MCF 10A (cell line): ENCODE results near the gene CLIP4. TPM values are rescaled to one million over a fixed set of nuclear protein-coding genes. Genes with fewer than 3 reads are reported as not detected.
A peak's percentile ranks its signal among the peaks of the same experiment; 100 is the strongest.

Experiments used
- BruUV-seq: library from RNA; stranded (reverse); fragments of 400-500 nt; replicated peaks from 2 replicates; lab custom pipeline; 2021; lab: Mats Ljungman, UMichigan
- CTCF ChIA-PET: fragments of 300-600 bp; sonication (Branson Sonifier 250); formaldehyde crosslinking; extraction: SDS; loops from one replicate; lab custom pipeline; 2021; ENCODE audit warnings: antibody characterized with exemption, inconsistent platforms; lab: Yijun Ruan, JAX
- POLR2A ChIA-PET: fragments of 300-600, 350-650 bp; sonication (Branson Sonifier 250); formaldehyde crosslinking; extraction: SDS; loops from one replicate; lab custom pipeline; 2020; ENCODE audit warnings: antibody characterized with exemption, inconsistent platforms; lab: Yijun Ruan, JAX
- DNase-seq: peaks from one replicate; pipeline ENCODE4 v3.0.0-alpha.2; 2018; ENCODE audit not compliant: unreplicated experiment
- H3K27ac Mint-ChIP-seq: one replicate; pipeline ENCODE4 v1.8.0; 2022; ENCODE audit warnings: mild to moderate bottlenecking, low read depth, mixed read lengths; ENCODE audit not compliant: unreplicated experiment
- H3K27me3 Mint-ChIP-seq: one replicate; pipeline ENCODE4 v1.8.0; 2022; ENCODE audit warnings: mixed read lengths; ENCODE audit not compliant: insufficient read depth, unreplicated experiment
- H3K36me3 Mint-ChIP-seq: one replicate; pipeline ENCODE4 v1.8.0; 2022; ENCODE audit warnings: mild to moderate bottlenecking, moderate library complexity, mixed read lengths; ENCODE audit not compliant: insufficient read depth, unreplicated experiment
- H3K4me1 Mint-ChIP-seq: one replicate; pipeline ENCODE4 v1.8.0; 2022; ENCODE audit warnings: mixed read lengths; ENCODE audit not compliant: insufficient read depth, unreplicated experiment
- H3K4me3 Mint-ChIP-seq: one replicate; pipeline ENCODE4 v1.8.0; 2022; ENCODE audit warnings: mild to moderate bottlenecking, moderate library complexity, mixed read lengths; ENCODE audit not compliant: unreplicated experiment
- H3K9me3 Mint-ChIP-seq: one replicate; pipeline ENCODE4 v1.8.0; 2022; ENCODE audit warnings: mixed read lengths; ENCODE audit not compliant: unreplicated experiment
- CTCF ChIP-seq: fragments of 200-600 bp; IDR thresholded peaks from one replicate; pipeline ENCODE4 v1.8.0; 2022; ENCODE audit warnings: antibody characterized with exemption, mild to moderate bottlenecking; ENCODE audit not compliant: unreplicated experiment
- intact Hi-C: fragments of 100-400 bp; cut with micrococcal nuclease; formaldehyde crosslinking; loops from 2 replicates; pipeline ENCODE4 v1.14.1; 2022
- total RNA-seq: library from RNA; stranded (reverse); gene quantifications from 2 replicates; pipeline ENCODE4 v1.2.3, GENCODE V29; 2022

CLIP4 gene
- total RNA-seq, 1 experiment from 2014 or later: 77.8 TPM

DNA sequence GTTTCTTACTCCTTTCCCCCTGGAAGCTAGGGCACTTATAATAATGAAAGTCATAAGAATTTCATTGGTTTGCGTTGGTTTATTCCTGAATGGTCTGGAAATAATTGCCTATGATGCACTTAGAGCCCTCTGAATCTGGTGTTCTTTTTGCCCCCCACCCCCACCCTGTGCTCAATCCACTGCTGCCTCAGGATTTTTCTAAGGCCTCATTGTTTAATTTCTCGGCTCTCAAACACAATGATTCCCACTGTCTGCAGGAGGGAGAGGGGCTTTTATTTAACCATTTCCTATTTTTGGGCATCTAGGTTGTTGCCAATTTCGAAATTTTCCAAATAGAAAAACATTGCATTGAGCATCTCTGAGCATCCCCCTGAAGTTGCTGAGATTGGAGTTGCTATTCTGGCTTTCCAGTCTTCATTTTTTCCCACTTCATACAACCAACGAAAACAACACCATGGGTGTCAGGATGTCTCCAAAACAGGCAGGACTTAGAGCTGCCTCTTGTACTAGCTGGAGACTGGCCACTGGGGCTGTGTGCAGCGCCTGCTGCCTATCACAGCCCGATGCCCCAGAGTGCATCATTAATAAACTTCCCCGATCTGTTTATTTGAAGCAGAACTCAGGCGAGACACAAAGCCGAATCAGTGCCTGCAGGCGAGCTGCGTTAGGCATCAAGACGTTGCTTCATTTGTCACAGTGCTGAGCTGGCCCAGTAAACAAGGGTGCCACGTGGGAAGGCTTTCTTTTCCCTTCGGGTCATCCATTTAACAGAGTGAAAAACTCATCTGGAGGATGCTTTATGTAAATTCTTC, 39.1 kb upstream of the CLIP4 start:
- ChIA-PET POLR2A (interaction anchor here (0.7 to 3.2 kb wide), 9 partner anchors 8 to 680 kb away, joined by 3 to 17 read pairs (median 6); no protein-coding TSS in a partner anchor), CTCF (interaction anchor here (1.3 to 2.1 kb wide), 2 partner anchors 10 to 13 kb away, joined by 6 to 8 read pairs; no protein-coding TSS in a partner anchor)
- DNase-seq: no peak
- Mint-ChIP-seq H3K36me3 (no peaks in the 10 kb centered on the region), H3K27me3 (no peaks in the 10 kb centered on the region), H3K4me3 (no peak overlapping the region), H3K27ac (no peak overlapping the region), H3K9me3 (no peaks in the 10 kb centered on the region), H3K4me1 (peaks cover under 1% of the 10 kb centered on the region)
- no TSS peak for BruUV-seq
- intact Hi-C loops: no loop called here
- no peak for TF ChIP-seq CTCF

DNA sequence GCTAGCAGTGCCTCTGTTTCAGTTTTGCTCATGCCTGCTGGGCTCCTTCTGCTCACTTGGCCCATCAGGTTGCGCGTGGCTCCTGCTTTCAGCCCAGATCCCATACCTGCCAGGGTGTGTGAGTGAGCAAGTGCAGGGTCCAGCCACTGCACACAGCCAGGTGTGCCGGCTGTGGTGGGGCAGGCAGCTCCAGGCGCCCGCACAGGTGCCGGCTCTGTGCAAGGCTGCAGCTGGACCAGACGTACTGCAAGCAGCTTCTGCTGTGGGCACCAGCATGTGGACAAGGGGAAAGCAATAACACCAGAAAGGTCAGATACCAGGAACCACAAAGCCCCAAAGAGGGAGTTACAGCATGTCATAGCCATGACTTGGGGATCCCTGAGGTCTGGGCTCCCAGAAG, 35.3 kb upstream of the CLIP4 start:
- POLR2A ChIA-PET: interaction anchor here (1.2 kb wide), 1 partner anchor 37 kb away, joined by 4 read pairs; no protein-coding TSS in a partner anchor
- Mint-ChIP-seq H3K27ac (no peak overlapping the region), H3K9me3 (no peaks in the 10 kb centered on the region), H3K36me3 (no peaks in the 10 kb centered on the region), H3K4me3 (no peak overlapping the region), H3K27me3 (no peaks in the 10 kb centered on the region), H3K4me1 (peaks cover 5% of the 10 kb centered on the region)
- DNase-seq: no peak
- no TSS peak for BruUV-seq
- no peak for TF ChIP-seq CTCF
- CTCF ChIA-PET: interaction anchor here (1.1 to 1.4 kb wide), 4 partner anchors 16 to 50 kb away, joined by 3 to 4 read pairs (median 3); no protein-coding TSS in a partner anchor
- intact Hi-C loops: no loop called here

GRCh38 chr2:29080886-29081743, 34.1 kb upstream of the CLIP4 start:
- Mint-ChIP-seq H3K36me3 (no peaks in the 10 kb centered on the region), H3K4me3 (no peak overlapping the region), H3K9me3 (no peaks in the 10 kb centered on the region), H3K4me1 (peaks cover 5% of the 10 kb centered on the region), H3K27ac (no peak overlapping the region), H3K27me3 (no peaks in the 10 kb centered on the region)
- intact Hi-C loops: no loop called here
- TF ChIP-seq CTCF: no peak
- DNase-seq: peak; percentile 57
- CTCF ChIA-PET: interaction anchor here (1.3 to 1.4 kb wide), 2 partner anchors 18 to 23 kb away, joined by 3 to 4 read pairs; no protein-coding TSS in a partner anchor
- POLR2A ChIA-PET: interaction anchor here (0.5 to 1.2 kb wide), 5 partner anchors 14 to 177 kb away, joined by 3 to 5 read pairs (median 3); no protein-coding TSS in a partner anchor
- BruUV-seq: no TSS peak
